Prostate gland (tissue), 2 donors: ENCODE measurements around the gene ZNF726.

Experiments
- POLR2A ChIP-seq: fragments of 450-650 bp; IDR thresholded peaks from one replicate; pipeline ENCODE4 v1.6.1; 2016; ENCODE audit warnings: antibody characterized with exemption, mild to moderate bottlenecking
- TF ChIP-seq, protein P1 (sequence below), 4 experiments: fragments of 200-600 bp in 2 of 4; fragments of 450-650 bp in 2 of 4; sonication (generic) in 2 of 4; IDR thresholded peaks; 1 replicate in 3 of 4; 2 replicates in 1 of 4; pipeline ENCODE4 v1.5.1; 2016 to 2019; ENCODE audit warnings: antibody characterized with exemption in 4 of 4, mild to moderate bottlenecking in 2 of 4, moderate library complexity in 2 of 4

DNA sequence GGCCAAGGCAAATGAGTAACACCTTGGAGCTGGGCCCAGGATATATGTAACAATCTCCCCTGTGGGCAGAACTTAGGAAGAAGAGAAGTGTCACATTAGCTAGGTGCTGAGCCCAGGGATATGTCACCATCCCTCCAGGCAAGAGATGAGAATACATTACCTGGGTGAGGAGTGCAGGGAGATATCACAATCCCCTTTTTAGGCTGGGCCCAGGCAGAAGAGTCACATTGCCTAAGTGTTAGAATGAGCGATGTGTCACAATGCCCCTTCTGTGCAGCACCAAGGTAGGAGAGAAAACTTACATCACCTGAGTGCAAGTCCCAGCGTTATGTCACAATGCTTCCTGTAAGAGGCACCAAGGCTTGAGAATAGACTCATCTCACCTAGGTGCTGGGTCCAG is 60.3 kb downstream of the ZNF726 start:
- TF ChIP-seq, protein P1, sequence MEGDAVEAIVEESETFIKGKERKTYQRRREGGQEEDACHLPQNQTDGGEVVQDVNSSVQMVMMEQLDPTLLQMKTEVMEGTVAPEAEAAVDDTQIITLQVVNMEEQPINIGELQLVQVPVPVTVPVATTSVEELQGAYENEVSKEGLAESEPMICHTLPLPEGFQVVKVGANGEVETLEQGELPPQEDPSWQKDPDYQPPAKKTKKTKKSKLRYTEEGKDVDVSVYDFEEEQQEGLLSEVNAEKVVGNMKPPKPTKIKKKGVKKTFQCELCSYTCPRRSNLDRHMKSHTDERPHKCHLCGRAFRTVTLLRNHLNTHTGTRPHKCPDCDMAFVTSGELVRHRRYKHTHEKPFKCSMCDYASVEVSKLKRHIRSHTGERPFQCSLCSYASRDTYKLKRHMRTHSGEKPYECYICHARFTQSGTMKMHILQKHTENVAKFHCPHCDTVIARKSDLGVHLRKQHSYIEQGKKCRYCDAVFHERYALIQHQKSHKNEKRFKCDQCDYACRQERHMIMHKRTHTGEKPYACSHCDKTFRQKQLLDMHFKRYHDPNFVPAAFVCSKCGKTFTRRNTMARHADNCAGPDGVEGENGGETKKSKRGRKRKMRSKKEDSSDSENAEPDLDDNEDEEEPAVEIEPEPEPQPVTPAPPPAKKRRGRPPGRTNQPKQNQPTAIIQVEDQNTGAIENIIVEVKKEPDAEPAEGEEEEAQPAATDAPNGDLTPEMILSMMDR (IDR thresholded peaks at IDR 0.05): no peak
- TF ChIP-seq POLR2A: no peak
